Measurements from ENCODE around the gene TRIO.

Gene TRIO

GRCh38 chr5:14420101-14420811 is 277.1 kb downstream of the TRIO start:
- no peak for DNase-seq (ENCODE audit: low spot score)
- ChIA-PET POLR2A (ENCODE audit: low non-redundant PET) (no interaction called here), CTCF (no interaction called here)
- TF ChIP-seq CTCF (conservative IDR thresholded peaks at IDR 0.05; ENCODE audit: low read depth) = no peak
- H3K27ac ChIP-seq = no peak overlapping the region

DNA sequence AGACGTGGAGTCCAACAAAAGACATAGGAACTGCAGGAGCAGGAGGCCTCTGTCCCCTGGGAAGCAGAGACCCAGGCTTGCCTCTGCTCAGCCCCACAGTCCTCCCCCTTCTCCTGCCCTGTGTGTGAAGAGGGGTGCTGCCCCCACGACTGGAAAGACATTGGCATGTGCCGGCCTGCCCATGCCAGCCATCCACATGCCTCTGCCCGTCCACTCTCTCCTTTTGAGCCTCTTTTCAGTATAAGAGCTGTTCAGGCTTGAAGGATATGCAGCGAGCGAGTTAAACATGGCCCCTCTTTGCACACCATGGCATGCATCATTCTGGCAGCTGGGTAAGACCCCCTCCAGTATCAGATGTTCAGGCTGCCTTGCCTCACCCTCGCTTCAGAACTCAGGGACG is 278.7 kb downstream of the TRIO start:
- DNase-seq (ENCODE audit: low spot score) = no peak
- peak overlapping the region; percentile 31 for H3K27ac ChIP-seq
- CTCF ChIA-PET = no interaction called here
- POLR2A ChIA-PET (ENCODE audit: low non-redundant PET) = no interaction called here
- TF ChIP-seq CTCF (conservative IDR thresholded peaks at IDR 0.05; ENCODE audit: low read depth) = no peak

DNA sequence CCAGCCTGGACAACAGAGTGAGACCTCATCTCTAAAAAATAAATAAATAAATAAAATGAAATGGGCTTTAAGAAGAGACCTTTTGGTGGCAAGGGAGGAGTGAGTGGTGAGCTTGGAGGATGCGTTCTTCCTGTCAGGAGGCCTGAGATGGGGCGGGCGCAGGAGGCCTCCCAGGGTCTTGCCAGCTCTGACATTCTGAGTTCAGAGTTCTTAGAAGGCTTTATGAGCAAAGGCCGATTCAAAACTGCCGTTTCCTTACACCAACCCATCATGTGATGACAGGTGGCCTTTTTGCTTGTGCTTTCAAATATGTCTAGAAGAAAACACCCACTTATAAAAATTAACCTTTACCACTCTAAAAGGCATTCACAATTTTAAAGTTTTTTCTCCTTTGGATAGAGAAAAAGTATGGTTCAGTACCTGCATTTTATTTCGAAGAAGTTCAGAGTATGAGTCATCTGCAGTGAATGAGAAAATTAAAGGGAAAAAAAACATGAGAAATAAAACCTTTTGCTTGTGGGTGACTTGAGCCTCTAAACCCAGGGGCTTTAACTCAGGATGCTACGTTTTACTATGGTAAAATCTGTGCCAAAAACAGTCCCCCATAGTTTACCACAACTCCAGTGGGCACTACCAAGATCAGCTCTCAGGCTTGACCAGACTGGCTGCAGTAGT is 281.0 kb downstream of the TRIO start:
- no peak overlapping the region for H3K27ac ChIP-seq
- no peak for DNase-seq (ENCODE audit: low spot score)
- ChIA-PET CTCF (no interaction called here), POLR2A (ENCODE audit: low non-redundant PET) (no interaction called here)
- no peak for TF ChIP-seq CTCF (conservative IDR thresholded peaks at IDR 0.05; ENCODE audit: low read depth)

DNA sequence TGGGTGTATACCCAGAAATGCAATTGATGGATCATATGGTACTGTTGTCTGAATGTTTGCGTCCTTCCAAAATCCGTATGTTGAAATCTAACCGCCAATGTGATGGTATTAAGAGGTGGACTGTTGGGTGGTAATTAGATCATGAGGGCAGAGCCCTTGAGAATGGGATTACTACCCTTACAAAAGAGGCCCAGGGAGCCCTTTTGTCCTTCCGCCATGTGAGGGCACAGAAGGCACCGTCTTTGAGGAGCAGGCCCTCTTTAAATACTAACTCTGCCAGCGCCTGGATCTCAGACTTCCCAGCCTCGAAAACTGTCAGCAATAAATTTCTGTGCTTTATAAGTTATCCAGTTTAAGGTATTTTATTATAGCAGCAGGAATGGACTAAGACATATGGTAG is 282.4 kb downstream of the TRIO start:
- TF ChIP-seq CTCF (conservative IDR thresholded peaks at IDR 0.05; ENCODE audit: low read depth) = no peak
- DNase-seq (ENCODE audit: low spot score) = no peak
- no peak overlapping the region for H3K27ac ChIP-seq
- ChIA-PET POLR2A (ENCODE audit: low non-redundant PET) (no interaction called here), CTCF (no interaction called here)

DNA sequence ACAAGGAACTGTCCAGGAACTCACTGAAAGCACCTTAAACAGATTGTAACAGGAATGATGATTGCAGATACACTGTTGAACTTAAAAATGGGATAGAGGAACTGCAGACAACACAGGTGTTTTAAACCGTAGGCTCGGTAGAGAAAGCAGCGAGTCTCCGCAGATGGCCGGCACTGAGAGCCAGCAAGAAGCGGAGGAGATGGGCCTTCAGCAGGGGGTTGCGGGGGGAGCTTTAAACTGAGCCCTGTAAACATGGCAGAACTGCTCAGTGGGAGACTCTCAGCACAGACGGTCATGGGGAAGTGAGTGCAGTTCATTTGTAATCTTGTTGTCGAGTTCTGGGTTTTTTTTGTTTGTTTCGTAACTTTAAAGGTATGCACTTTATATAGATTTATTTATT is 283.4 kb downstream of the TRIO start:
- POLR2A ChIA-PET (ENCODE audit: low non-redundant PET) = no interaction called here
- CTCF ChIA-PET = no interaction called here
- DNase-seq (ENCODE audit: low spot score) = no peak
- H3K27ac ChIP-seq = no peak overlapping the region
- TF ChIP-seq CTCF (conservative IDR thresholded peaks at IDR 0.05; ENCODE audit: low read depth) = no peak

DNA sequence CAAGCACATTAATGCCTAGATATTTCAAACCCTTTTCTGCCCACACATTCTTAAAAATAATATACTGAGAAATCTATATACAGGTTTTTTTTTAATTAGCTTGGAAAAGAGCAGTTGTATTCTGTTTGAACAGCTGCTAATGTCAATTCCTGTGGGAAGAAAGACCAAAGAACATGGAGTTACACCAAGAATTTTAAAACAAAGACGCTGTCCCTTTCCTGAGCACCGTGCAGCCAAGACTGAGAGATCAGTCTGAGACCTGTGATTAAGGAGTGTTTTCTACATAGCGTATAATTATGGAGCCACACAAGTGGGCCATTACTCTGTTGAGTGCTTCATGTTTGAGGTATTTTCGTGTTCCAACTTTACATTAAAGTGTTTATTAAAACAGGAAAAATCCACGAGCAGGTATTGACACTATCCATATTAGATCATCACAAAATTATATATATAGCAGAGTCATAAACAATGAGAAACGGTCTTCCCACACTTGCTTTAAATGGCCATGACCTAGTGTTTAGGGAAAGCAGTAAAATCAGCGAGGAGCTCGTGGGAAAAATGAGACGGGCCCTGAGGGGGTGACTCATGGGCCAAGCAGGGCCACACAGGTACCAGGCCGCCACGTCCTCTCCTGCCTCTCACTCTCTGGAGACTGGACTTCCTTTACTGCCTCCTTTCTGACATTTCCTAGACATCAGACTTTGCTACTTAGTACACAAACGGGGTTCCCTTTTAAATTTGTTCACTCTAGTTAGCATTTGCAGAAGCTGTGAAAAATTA is 285.4 kb downstream of the TRIO start:
- no peak overlapping the region for H3K27ac ChIP-seq
- peak; percentile 37 for DNase-seq (ENCODE audit: low spot score)
- ChIA-PET POLR2A (ENCODE audit: low non-redundant PET) (no interaction called here), CTCF (interaction anchor here (0.7 kb wide), 1 partner anchor 220 kb away, joined by 3 read pairs; no protein-coding TSS in a partner anchor)
- TF ChIP-seq CTCF (conservative IDR thresholded peaks at IDR 0.05; ENCODE audit: low read depth) = no peak

Measured in RWPE1 (cell line).